Stomach (tissue), 4 donors: Measurements from ENCODE around the gene SLC9A6.

Experiments used
- EP300 ChIP-seq: sonication (generic); formaldehyde crosslinking; IDR thresholded peaks from one replicate; pipeline ENCODE4 v1.6.1; 2017; ENCODE audit warnings: antibody characterized with exemption
- POLR2A ChIP-seq, 4 donors: fragments of 450-650 bp; IDR thresholded peaks; one replicate each; pipeline ENCODE4 v1.6.1; 2016; ENCODE audit warnings: antibody characterized with exemption in 4 of 4, control low read depth in 2 of 4, mild to moderate bottlenecking in 1 of 4, moderate library complexity in 1 of 4
- TF ChIP-seq, protein P1 (sequence below), 7 experiments: fragments of 450-650 bp in 4 of 7; fragments of 200-600 bp in 3 of 7; sonication (generic) in 3 of 7; IDR thresholded peaks; one replicate each; pipeline ENCODE4 v1.5.1; 2016 to 2019; ENCODE audit warnings: antibody characterized with exemption in 7 of 7, control low read depth in 2 of 7, mild to moderate bottlenecking in 1 of 7

DNA sequence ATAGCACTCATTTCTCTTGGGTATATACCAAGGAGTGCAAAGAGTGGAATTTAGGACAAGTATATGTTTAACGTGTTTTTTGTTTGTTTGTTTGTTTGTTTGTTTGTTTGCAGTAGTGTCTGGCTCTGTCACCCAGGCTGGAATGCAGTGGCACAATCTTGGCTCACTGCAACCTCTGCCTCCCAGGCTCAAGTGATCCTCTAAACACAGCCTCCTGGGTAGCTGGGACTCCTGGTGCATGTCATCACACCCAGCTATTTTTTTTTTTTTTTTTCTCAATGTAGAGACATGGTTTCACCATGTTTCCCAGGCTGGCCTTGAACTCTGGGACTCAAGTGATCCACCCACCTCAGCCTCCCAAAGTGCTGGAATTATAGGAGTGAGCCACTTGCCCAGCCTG, 50.4 kb downstream of the SLC9A6 start:
- TF ChIP-seq POLR2A (IDR thresholded peaks at IDR 0.05) (no peak), EP300 (no peak)
- TF ChIP-seq, protein P1, sequence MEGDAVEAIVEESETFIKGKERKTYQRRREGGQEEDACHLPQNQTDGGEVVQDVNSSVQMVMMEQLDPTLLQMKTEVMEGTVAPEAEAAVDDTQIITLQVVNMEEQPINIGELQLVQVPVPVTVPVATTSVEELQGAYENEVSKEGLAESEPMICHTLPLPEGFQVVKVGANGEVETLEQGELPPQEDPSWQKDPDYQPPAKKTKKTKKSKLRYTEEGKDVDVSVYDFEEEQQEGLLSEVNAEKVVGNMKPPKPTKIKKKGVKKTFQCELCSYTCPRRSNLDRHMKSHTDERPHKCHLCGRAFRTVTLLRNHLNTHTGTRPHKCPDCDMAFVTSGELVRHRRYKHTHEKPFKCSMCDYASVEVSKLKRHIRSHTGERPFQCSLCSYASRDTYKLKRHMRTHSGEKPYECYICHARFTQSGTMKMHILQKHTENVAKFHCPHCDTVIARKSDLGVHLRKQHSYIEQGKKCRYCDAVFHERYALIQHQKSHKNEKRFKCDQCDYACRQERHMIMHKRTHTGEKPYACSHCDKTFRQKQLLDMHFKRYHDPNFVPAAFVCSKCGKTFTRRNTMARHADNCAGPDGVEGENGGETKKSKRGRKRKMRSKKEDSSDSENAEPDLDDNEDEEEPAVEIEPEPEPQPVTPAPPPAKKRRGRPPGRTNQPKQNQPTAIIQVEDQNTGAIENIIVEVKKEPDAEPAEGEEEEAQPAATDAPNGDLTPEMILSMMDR (IDR thresholded peaks at IDR 0.05): no peak
